GM12878 (cell line): Measurements from ENCODE around the gene IL17RB.

Experiments
- CEBPZ ChIP-seq: fragments of 150-350 bp; IDR thresholded peaks from 2 replicates; pipeline ENCODE4 v1.6.1; 2016; ENCODE audit warnings: low read depth, low read length
- CREB1 ChIP-seq: IDR thresholded peaks from 2 replicates; pipeline ENCODE4 v1.6.1; 2012; ENCODE audit warnings: low read depth, mild to moderate bottlenecking, inconsistent platforms
- HCFC1 ChIP-seq: fragments of 150-350 bp; IDR thresholded peaks from 2 replicates; pipeline ENCODE4 v1.6.1; 2014; ENCODE audit warnings: low read length
- HDAC6 ChIP-seq: fragments of 200-600 bp; sonication (generic); IDR thresholded peaks from one replicate; pipeline ENCODE4 v1.8.0; 2017; ENCODE audit warnings: antibody characterized with exemption; ENCODE audit not compliant: unreplicated experiment
- JUND ChIP-seq: IDR thresholded peaks from 2 replicates; pipeline ENCODE4 v1.6.1; 2012; ENCODE audit warnings: low read depth, mild to moderate bottlenecking, low read length, improper control_type of control experiment, moderate library complexity
- MAX ChIP-seq: IDR thresholded peaks from 2 replicates; pipeline ENCODE4 v1.6.1; 2012; ENCODE audit warnings: low read depth, low read length, improper control_type of control experiment
- POLR2A ChIP-seq: IDR thresholded peaks from 2 replicates; pipeline ENCODE4 v1.6.1; 2011; ENCODE audit warnings: low read depth, mild to moderate bottlenecking, low read length
- POLR2AphosphoS5 ChIP-seq: IDR thresholded peaks from 2 replicates; pipeline ENCODE4 v1.6.1; 2011; ENCODE audit warnings: mild to moderate bottlenecking, low read length, inconsistent platforms
- SRF ChIP-seq, 2 experiments: IDR thresholded peaks; 2 replicates each; pipeline ENCODE4 v1.6.1; 2011; ENCODE audit warnings: low read depth in 2 of 2, low read length in 2 of 2, mild to moderate bottlenecking in 1 of 2, moderate library complexity in 1 of 2
- TAF1 ChIP-seq: IDR thresholded peaks from 2 replicates; pipeline ENCODE4 v1.6.1; 2011; ENCODE audit warnings: mild to moderate bottlenecking, low read depth, low read length, borderline replicate concordance

DNA sequence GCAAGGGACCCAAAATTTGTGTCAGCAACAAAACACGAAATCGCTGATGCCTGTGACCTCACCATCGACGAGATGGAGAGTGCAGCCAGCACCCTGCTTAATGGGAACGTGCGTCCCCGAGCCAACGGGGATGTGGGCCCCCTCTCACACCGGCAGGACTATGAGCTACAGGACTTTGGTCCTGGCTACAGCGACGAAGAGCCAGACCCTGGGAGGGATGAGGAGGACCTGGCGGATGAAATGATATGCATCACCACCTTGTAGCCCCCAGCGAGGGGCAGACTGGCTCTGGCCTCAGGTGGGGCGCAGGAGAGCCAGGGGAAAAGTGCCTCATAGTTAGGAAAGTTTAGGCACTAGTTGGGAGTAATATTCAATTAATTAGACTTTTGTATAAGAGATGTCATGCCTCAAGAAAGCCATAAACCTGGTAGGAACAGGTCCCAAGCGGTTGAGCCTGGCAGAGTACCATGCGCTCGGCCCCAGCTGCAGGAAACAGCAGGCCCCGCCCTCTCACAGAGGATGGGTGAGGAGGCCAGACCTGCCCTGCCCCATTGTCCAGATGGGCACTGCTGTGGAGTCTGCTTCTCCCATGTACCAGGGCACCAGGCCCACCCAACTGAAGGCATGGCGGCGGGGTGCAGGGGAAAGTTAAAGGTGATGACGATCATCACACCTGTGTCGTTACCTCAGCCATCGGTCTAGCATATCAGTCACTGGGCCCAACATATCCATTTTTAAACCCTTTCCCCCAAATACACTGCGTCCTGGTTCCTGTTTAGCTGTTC is 35.0 kb upstream of the IL17RB start:
- TF ChIP-seq HDAC6 = no peak
- TF ChIP-seq CREB1 = no peak
- TF ChIP-seq TAF1 = no peak
- no peak for TF ChIP-seq POLR2A
- TF ChIP-seq JUND = no peak
- TF ChIP-seq SRF (IDR thresholded peaks at IDR 0.05; ENCODE audit: low read depth in 2 of 2, low read length in 2 of 2) = no peak
- TF ChIP-seq HCFC1 = no peak
- TF ChIP-seq MAX = no peak
- no peak for TF ChIP-seq POLR2AphosphoS5
- no peak for TF ChIP-seq CEBPZ
